ENCODE data around the gene DNAJC13.

- TF ChIP-seq POLR2A (IDR thresholded peaks at IDR 0.05; ENCODE audit: control extremely low read depth in 1 of 2, low read depth in 2 of 2, low read length in 2 of 2) (no peak), CTCF (IDR thresholded peaks at IDR 0.05; ENCODE audit: control extremely low read depth in 1 of 3, insufficient read depth in 1 of 3, low read depth in 1 of 3, low read length in 3 of 3) (no peak), EZH2 (IDR thresholded peaks at IDR 0.05; ENCODE audit: low read depth, low read length, severe bottlenecking) (no peak), KDM4A (IDR thresholded peaks at IDR 0.05; ENCODE audit: low read depth, low read length, severe bottlenecking) (no peak), HDAC6 (IDR thresholded peaks at IDR 0.05; ENCODE audit: low read depth, low read length) (no peak), ZNF274 (IDR thresholded peaks at IDR 0.05; ENCODE audit: borderline replicate concordance, extremely low read depth, low read length) (no peak), ASH2L (IDR thresholded peaks at IDR 0.05; ENCODE audit: low read length) (no peak), BCL11A (IDR thresholded peaks at IDR 0.05; ENCODE audit: low read depth in 2 of 2, low read length in 2 of 2) (no peak), JUN (IDR thresholded peaks at IDR 0.05; ENCODE audit: low read depth, low read length) (no peak)
These were observed 128.2 kb downstream of the DNAJC13 start for GRCh38 chr3:132545471-132545870.
